Body of pancreas (tissue), 4 donors: Measurements from ENCODE around the gene UBE2E2.

Source experiments
- CTCF ChIP-seq, 7 experiments: fragments of 450-650 bp in 4 of 7; fragments of 200-600 bp in 3 of 7; sonication (generic) in 3 of 7; IDR thresholded peaks; one replicate each; pipeline ENCODE4 v1.5.1; 2016 to 2019; ENCODE audit warnings: antibody characterized with exemption in 7 of 7
- POLR2A ChIP-seq, 3 donors: fragments of 450-650 bp; IDR thresholded peaks; one replicate each; pipeline ENCODE4 v1.6.1; 2016; ENCODE audit warnings: antibody characterized with exemption in 3 of 3, mild to moderate bottlenecking in 2 of 3

DNA sequence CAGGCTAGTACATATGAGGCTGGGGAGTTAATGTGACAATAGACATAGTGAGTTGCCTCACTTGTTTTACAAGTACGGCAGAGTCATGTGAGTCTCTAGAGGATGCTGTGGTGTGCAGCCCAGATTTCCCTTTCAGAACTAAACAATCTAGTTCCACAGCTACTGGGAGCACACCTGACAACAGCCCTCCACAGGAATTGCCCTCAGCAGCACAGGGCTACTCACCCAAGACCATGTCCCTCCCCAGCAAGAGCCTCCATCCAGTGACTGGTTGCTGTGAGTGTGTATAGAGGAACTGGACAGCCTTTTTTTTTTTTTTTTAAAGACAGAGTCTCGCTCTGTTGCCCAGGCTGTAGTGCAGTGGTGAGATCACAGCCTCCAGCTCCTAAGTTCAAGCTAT is 40.2 kb upstream of the UBE2E2 start:
- TF ChIP-seq POLR2A (IDR thresholded peaks at IDR 0.05), result no peak
- TF ChIP-seq CTCF (IDR thresholded peaks at IDR 0.05), result no peak
